Measurements from ENCODE around the gene SLC4A11.

Gene SLC4A11

DNA sequence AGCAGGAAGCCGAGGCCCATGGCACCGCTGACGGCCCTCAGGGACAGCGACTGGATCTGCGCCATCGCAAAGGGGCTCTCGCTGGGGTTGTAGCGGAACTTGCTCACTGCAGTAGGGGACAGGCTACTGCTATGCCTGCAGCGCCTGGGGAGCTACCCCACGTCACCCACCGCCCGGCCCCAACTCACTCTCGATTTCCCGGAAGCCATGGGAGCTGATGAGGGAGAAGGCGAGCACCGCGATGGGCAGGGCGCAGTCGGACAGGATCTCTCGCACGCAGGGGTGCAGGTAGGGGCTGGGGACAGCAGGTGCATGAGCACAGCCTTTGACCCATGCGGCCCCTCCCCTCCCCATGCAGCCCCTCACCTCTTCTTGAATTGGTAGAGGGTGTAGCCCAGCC is 9.8 kb downstream of the SLC4A11 start:
- Histone ChIP-seq H3K79me1 (ENCODE audit: low read depth, low read length) (peaks cover 4% of the 10 kb centered on the region), H3K9me3 (replicated peaks in 1 of 2; ENCODE audit: control insufficient read depth in 2 of 2, insufficient read depth in 1 of 2, low read depth in 1 of 2, low read length in 2 of 2) (no peaks in the 10 kb centered on the region), H3K14ac (ENCODE audit: low read length) (peak overlapping the region; percentile 38), H3K27ac (replicated peaks; ENCODE audit: low read length) (no peak overlapping the region), H3K4ac (ENCODE audit: low read length) (no peak overlapping the region), H2BK12ac (ENCODE audit: low read length) (no peak overlapping the region), H2BK15ac (ENCODE audit: low read length) (no peak overlapping the region), H4K8ac (ENCODE audit: low read depth, low read length) (no peak overlapping the region), H3K4me1 (ENCODE audit: control insufficient read depth in 2 of 2, insufficient read depth in 1 of 2, low read depth in 1 of 2, low read length in 2 of 2) (no peaks in the 10 kb centered on the region), H3K27me3 (ENCODE audit: control insufficient read depth in 3 of 3, insufficient read depth in 3 of 3, low read depth in 1 of 3, low read length in 3 of 3) (no peaks in the 10 kb centered on the region), H3K9ac (ENCODE audit: low read depth, low read length, poor library complexity) (no peak overlapping the region), H3K4me3 (ENCODE audit: low read length in 2 of 2) (no peak overlapping the region), H3K18ac (ENCODE audit: low read length) (no peak overlapping the region), H3K36me3 (replicated peaks in 1 of 2; ENCODE audit: control insufficient read depth in 2 of 2, insufficient read depth in 2 of 2, low read length in 2 of 2) (peaks cover 3 to 4% of the 10 kb centered on the region in 2 donors), H4K91ac (ENCODE audit: low read depth, low read length, poor library complexity) (no peak overlapping the region), H2BK120ac (ENCODE audit: low read depth, low read length) (no peak overlapping the region), H2AFZ (ENCODE audit: low read length) (no peak overlapping the region), H3K4me2 (ENCODE audit: insufficient read depth, low read length, poor library complexity, severe bottlenecking) (no peak overlapping the region), H2BK5ac (ENCODE audit: low read length) (no peak overlapping the region), H2AK5ac (ENCODE audit: low read depth, low read length) (peak overlapping the region; percentile 21), H3K23ac (ENCODE audit: low read depth, low read length, poor library complexity) (peak overlapping the region; percentile 55)
- no peak for DNase-seq (ENCODE audit: low spot score)
- WGBS, 2 donors (ENCODE audit: extremely low coverage in 2 of 2, insufficient read length in 2 of 2, insufficient replicate concordance in 1 of 2): no CpG with 5 or more reads among the region's 22 CpGs

DNA sequence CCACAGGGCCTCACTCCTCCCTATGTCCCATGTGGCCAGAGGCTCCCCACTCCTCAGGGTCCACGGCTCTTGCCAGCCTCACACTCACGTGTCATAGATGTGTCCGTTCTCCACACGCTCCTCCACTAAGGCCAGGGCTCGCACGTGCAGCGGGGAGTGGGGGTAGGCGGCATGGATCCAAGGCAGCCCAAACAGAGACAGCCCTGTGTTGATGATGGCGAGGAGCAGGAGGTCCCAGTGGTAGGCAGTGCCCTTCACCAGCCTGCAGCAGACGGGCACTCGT is 10.3 kb downstream of the SLC4A11 start:
- Histone ChIP-seq H3K23ac (ENCODE audit: low read depth, low read length, poor library complexity) (no peak overlapping the region), H3K4me2 (ENCODE audit: insufficient read depth, low read length, poor library complexity, severe bottlenecking) (no peak overlapping the region), H2AFZ (ENCODE audit: low read length) (no peak overlapping the region), H2BK12ac (ENCODE audit: low read length) (no peak overlapping the region), H3K36me3 (replicated peaks in 1 of 2; ENCODE audit: control insufficient read depth in 2 of 2, insufficient read depth in 2 of 2, low read length in 2 of 2) (peaks cover 3 to 9% of the 10 kb centered on the region in 2 donors), H3K9me3 (replicated peaks in 1 of 2; ENCODE audit: control insufficient read depth in 2 of 2, insufficient read depth in 1 of 2, low read depth in 1 of 2, low read length in 2 of 2) (no peaks in the 10 kb centered on the region), H2AK5ac (ENCODE audit: low read depth, low read length) (peak overlapping the region; percentile 21), H4K8ac (ENCODE audit: low read depth, low read length) (no peak overlapping the region), H2BK15ac (ENCODE audit: low read length) (no peak overlapping the region), H3K4me1 (ENCODE audit: control insufficient read depth in 2 of 2, insufficient read depth in 1 of 2, low read depth in 1 of 2, low read length in 2 of 2) (no peaks in the 10 kb centered on the region), H3K79me1 (ENCODE audit: low read depth, low read length) (peaks cover 4% of the 10 kb centered on the region), H3K18ac (ENCODE audit: low read length) (no peak overlapping the region), H3K4ac (ENCODE audit: low read length) (no peak overlapping the region), H3K27me3 (ENCODE audit: control insufficient read depth in 3 of 3, insufficient read depth in 3 of 3, low read depth in 1 of 3, low read length in 3 of 3) (no peaks in the 10 kb centered on the region), H4K91ac (ENCODE audit: low read depth, low read length, poor library complexity) (no peak overlapping the region), H3K27ac (replicated peaks; ENCODE audit: low read length) (no peak overlapping the region), H2BK120ac (ENCODE audit: low read depth, low read length) (no peak overlapping the region), H3K9ac (ENCODE audit: low read depth, low read length, poor library complexity) (no peak overlapping the region), H3K14ac (ENCODE audit: low read length) (no peak overlapping the region), H2BK5ac (ENCODE audit: low read length) (no peak overlapping the region), H3K4me3 (ENCODE audit: low read length in 2 of 2) (no peak overlapping the region)
- no peak for DNase-seq (ENCODE audit: low spot score)
- no CpG with 5 or more reads among the region's 11 CpGs for WGBS, 2 donors (ENCODE audit: extremely low coverage in 2 of 2, insufficient read length in 2 of 2, insufficient replicate concordance in 1 of 2)

DNA sequence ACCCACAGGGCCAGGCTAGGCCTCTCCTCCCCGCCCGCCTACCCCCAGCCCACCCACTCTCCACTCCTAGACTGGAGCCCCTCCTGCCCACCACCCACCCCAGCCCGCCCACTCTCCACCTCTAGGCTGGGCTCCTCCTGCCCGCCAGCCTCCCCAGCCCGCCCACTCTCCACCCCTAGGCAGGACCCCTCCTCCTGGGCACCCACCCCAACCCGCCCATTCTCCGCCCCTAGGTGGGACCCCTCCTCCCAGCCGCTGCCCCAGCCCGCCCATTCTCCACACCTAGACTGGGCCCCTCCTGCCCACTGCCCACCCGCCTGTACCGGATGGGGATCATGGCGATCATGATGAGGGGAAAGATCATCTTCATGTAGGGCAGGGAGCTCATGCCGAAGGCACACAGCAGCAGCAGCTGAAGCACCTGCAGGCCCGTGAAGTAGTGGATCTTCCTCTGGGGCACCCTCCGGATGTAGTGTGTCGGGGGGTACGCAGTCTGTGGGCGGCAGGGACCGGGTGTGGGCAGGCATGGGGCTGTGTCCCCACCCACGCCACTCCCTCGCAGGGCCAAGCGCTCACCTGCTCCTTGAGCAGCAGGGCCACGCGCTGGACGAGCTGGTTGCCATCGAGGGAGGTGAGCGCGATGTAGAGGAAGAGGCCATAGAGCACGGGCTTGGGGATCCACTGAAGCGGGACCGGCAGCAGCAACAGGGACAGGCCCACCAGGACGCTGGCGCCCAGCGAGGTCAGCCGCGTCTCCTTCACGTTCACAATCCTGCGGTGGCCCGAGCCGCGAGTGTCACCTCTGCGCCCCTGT is 10.8 kb downstream of the SLC4A11 start:
- no peak overlapping the region for H2BK12ac ChIP-seq (ENCODE audit: low read length)
- no peak overlapping the region for H3K4me2 ChIP-seq (ENCODE audit: insufficient read depth, low read length, poor library complexity, severe bottlenecking)
- H3K23ac ChIP-seq (ENCODE audit: low read depth, low read length, poor library complexity): no peak overlapping the region
- H2BK120ac ChIP-seq (ENCODE audit: low read depth, low read length): no peak overlapping the region
- H2BK15ac ChIP-seq (ENCODE audit: low read length): no peak overlapping the region
- peak overlapping the region; percentile 38 for H3K9ac ChIP-seq (ENCODE audit: low read depth, low read length, poor library complexity)
- no peak for DNase-seq (ENCODE audit: low spot score)
- H3K9me3 ChIP-seq (replicated peaks in 1 of 2; ENCODE audit: control insufficient read depth in 2 of 2, insufficient read depth in 1 of 2, low read depth in 1 of 2, low read length in 2 of 2): no peaks in the 10 kb centered on the region
- no peak overlapping the region for H4K8ac ChIP-seq (ENCODE audit: low read depth, low read length)
- H3K79me1 ChIP-seq (ENCODE audit: low read depth, low read length): peaks cover 4% of the 10 kb centered on the region
- peaks cover 3 to 13% of the 10 kb centered on the region in 2 donors for H3K36me3 ChIP-seq (replicated peaks in 1 of 2; ENCODE audit: control insufficient read depth in 2 of 2, insufficient read depth in 2 of 2, low read length in 2 of 2)
- no peak overlapping the region for H3K14ac ChIP-seq (ENCODE audit: low read length)
- WGBS, 2 donors (ENCODE audit: extremely low coverage in 2 of 2, insufficient read length in 2 of 2, insufficient replicate concordance in 1 of 2): no CpG with 5 or more reads among the region's 42 CpGs
- no peaks in the 10 kb centered on the region for H3K27me3 ChIP-seq (ENCODE audit: control insufficient read depth in 3 of 3, insufficient read depth in 3 of 3, low read depth in 1 of 3, low read length in 3 of 3)
- no peak overlapping the region for H2AFZ ChIP-seq (ENCODE audit: low read length)
- H3K4me1 ChIP-seq (ENCODE audit: control insufficient read depth in 2 of 2, insufficient read depth in 1 of 2, low read depth in 1 of 2, low read length in 2 of 2): no peaks in the 10 kb centered on the region
- H2AK5ac ChIP-seq (ENCODE audit: low read depth, low read length): no peak overlapping the region
- H3K27ac ChIP-seq (replicated peaks; ENCODE audit: low read length): no peak overlapping the region
- no peak overlapping the region for H4K91ac ChIP-seq (ENCODE audit: low read depth, low read length, poor library complexity)
- H2BK5ac ChIP-seq (ENCODE audit: low read length): no peak overlapping the region
- no peak overlapping the region for H3K4ac ChIP-seq (ENCODE audit: low read length)
- H3K18ac ChIP-seq (ENCODE audit: low read length): peak overlapping the region; percentile 8
- no peak overlapping the region for H3K4me3 ChIP-seq (ENCODE audit: low read length in 2 of 2)

DNA sequence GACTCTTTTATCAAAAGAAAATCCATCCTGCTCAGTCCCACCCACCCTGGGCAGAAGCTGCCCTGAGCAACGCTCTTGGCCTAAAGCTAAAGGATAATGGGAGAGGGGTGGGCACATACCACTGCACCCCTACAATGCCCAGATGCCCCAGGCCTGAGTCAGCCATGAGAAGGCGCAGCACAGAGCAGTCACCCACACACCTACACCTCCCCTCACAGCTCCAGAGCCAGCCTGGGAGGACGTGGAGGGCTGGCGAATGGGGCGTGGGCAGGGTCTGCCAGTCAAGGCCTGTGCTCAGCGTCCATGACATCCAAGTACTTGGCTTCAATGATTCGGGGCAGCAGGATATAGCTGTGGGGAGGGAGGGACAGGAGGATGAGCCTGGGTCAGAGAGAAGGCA is 11.5 kb downstream of the SLC4A11 start:
- peaks cover 0 to 3% of the 10 kb centered on the region in 2 donors for H3K4me1 ChIP-seq (ENCODE audit: control insufficient read depth in 2 of 2, insufficient read depth in 1 of 2, low read depth in 1 of 2, low read length in 2 of 2)
- H3K18ac ChIP-seq (ENCODE audit: low read length): no peak overlapping the region
- peak overlapping the region; percentile 52 for H2AK5ac ChIP-seq (ENCODE audit: low read depth, low read length)
- H3K4ac ChIP-seq (ENCODE audit: low read length): no peak overlapping the region
- H3K79me1 ChIP-seq (ENCODE audit: low read depth, low read length): peaks cover 4% of the 10 kb centered on the region
- no peak overlapping the region for H3K23ac ChIP-seq (ENCODE audit: low read depth, low read length, poor library complexity)
- H3K36me3 ChIP-seq (replicated peaks in 1 of 2; ENCODE audit: control insufficient read depth in 2 of 2, insufficient read depth in 2 of 2, low read length in 2 of 2): peaks cover 4 to 19% of the 10 kb centered on the region in 2 donors
- H2BK120ac ChIP-seq (ENCODE audit: low read depth, low read length): no peak overlapping the region
- H3K9ac ChIP-seq (ENCODE audit: low read depth, low read length, poor library complexity): no peak overlapping the region
- no peak overlapping the region for H3K4me3 ChIP-seq (ENCODE audit: low read length in 2 of 2)
- no peak overlapping the region for H2BK12ac ChIP-seq (ENCODE audit: low read length)
- WGBS, 2 donors (ENCODE audit: extremely low coverage in 2 of 2, insufficient read length in 2 of 2, insufficient replicate concordance in 1 of 2): no CpG with 5 or more reads among the region's 7 CpGs
- no peak overlapping the region for H2BK5ac ChIP-seq (ENCODE audit: low read length)
- no peak overlapping the region for H3K27ac ChIP-seq (replicated peaks; ENCODE audit: low read length)
- H4K91ac ChIP-seq (ENCODE audit: low read depth, low read length, poor library complexity): no peak overlapping the region
- H4K8ac ChIP-seq (ENCODE audit: low read depth, low read length): no peak overlapping the region
- H3K14ac ChIP-seq (ENCODE audit: low read length): peak overlapping the region; percentile 8
- no peaks in the 10 kb centered on the region for H3K9me3 ChIP-seq (replicated peaks in 1 of 2; ENCODE audit: control insufficient read depth in 2 of 2, insufficient read depth in 1 of 2, low read depth in 1 of 2, low read length in 2 of 2)
- no peaks in the 10 kb centered on the region for H3K27me3 ChIP-seq (ENCODE audit: control insufficient read depth in 3 of 3, insufficient read depth in 3 of 3, low read depth in 1 of 3, low read length in 3 of 3)
- H2AFZ ChIP-seq (ENCODE audit: low read length): no peak overlapping the region
- H3K4me2 ChIP-seq (ENCODE audit: insufficient read depth, low read length, poor library complexity, severe bottlenecking): no peak overlapping the region
- DNase-seq (ENCODE audit: low spot score): no peak
- no peak overlapping the region for H2BK15ac ChIP-seq (ENCODE audit: low read length)

Measured in neuronal stem cell (in vitro differentiated cells).